HG02642 (cell line): ENCODE results near the gene CADPS.

Experiments
- ATAC-seq: cut with Tn5 transposase; IDR thresholded peaks from one replicate; pipeline ENCODE4 v1.9.1; 2021; ENCODE audit warnings: mild to moderate bottlenecking; ENCODE audit not compliant: unreplicated experiment, poor library complexity

The CADPS gene

GRCh38 chr3:62655056-62655690 lies 220.0 kb downstream of the CADPS start:
- ATAC-seq = no peak

GRCh38 chr3:62653796-62654195 lies 221.4 kb downstream of the CADPS start:
- no peak for ATAC-seq

- no peak for ATAC-seq
Observed at GRCh38 chr3:62647711-62648110, 227.5 kb downstream of the CADPS start.

GRCh38 chr3:62644493-62644892 lies 230.7 kb downstream of the CADPS start:
- no peak for ATAC-seq

- no peak for ATAC-seq
Observed at GRCh38 chr3:62638316-62638715, 236.9 kb downstream of the CADPS start.

GRCh38 chr3:62636235-62636826 lies 238.9 kb downstream of the CADPS start:
- no peak for ATAC-seq

GRCh38 chr3:62632510-62633294 lies 242.5 kb downstream of the CADPS start:
- no peak for ATAC-seq

GRCh38 chr3:62631488-62631887 lies 243.7 kb downstream of the CADPS start:
- ATAC-seq = no peak

- no peak for ATAC-seq
Observed at GRCh38 chr3:62630664-62631063, 244.6 kb downstream of the CADPS start.

- ATAC-seq = no peak
Observed at GRCh38 chr3:62625268-62625667, 249.9 kb downstream of the CADPS start.

- no peak for ATAC-seq
Observed at GRCh38 chr3:62624185-62624584, 251.0 kb downstream of the CADPS start.

GRCh38 chr3:62622553-62623174 lies 252.6 kb downstream of the CADPS start:
- ATAC-seq = no peak

GRCh38 chr3:62621925-62622324 lies 253.3 kb downstream of the CADPS start:
- no peak for ATAC-seq

GRCh38 chr3:62621176-62621575 lies 254.0 kb downstream of the CADPS start:
- ATAC-seq = no peak

- ATAC-seq = no peak
Observed at GRCh38 chr3:62615258-62615849, 259.9 kb downstream of the CADPS start.

GRCh38 chr3:62614527-62614926 lies 260.7 kb downstream of the CADPS start:
- no peak for ATAC-seq

- no peak for ATAC-seq
Observed at GRCh38 chr3:62611541-62612240, 263.5 kb downstream of the CADPS start.

- ATAC-seq = no peak
Observed at GRCh38 chr3:62607287-62608029, 267.8 kb downstream of the CADPS start.

GRCh38 chr3:62605413-62606068 lies 269.7 kb downstream of the CADPS start:
- no peak for ATAC-seq
